Esophagus muscularis mucosa (tissue), 4 donors: ENCODE data around the gene N4BP2L2. TPM values are rescaled to one million over a fixed set of nuclear protein-coding genes. Genes with fewer than 3 reads are reported as not detected.

Experiments used
- DNase-seq: peaks from one replicate; pipeline ENCODE4 v3.0.0-alpha.2; 2017; ENCODE audit errors: extremely low spot score
- H3K27ac ChIP-seq, 4 donors: fragments of 200-600 bp; sonication (generic); replicated peaks in 1 of 4; 1 replicate in 3 of 4; 2 replicates in 1 of 4; pipeline ENCODE4 v1.5.1; 2016 to 2019; ENCODE audit warnings: mild to moderate bottlenecking in 1 of 4
- H3K27me3 ChIP-seq, 4 donors: fragments of 200-600 bp; sonication (generic); one replicate each; pipeline versions ENCODE4 v1.5.1 to v1.6.0; 2016 to 2019
- H3K36me3 ChIP-seq, 4 donors: fragments of 200-600 bp; sonication (generic); one replicate each; pipeline ENCODE4 v1.5.1; 2016 to 2019
- H3K4me1 ChIP-seq, 4 donors: fragments of 200-600 bp; sonication (generic); one replicate each; pipeline ENCODE4 v1.5.1; 2016 to 2019
- H3K4me3 ChIP-seq, 4 donors: fragments of 200-600 bp; sonication (generic); 1 replicate in 2 of 4; 2 replicates in 2 of 4; pipeline ENCODE4 v1.5.1; 2016 to 2019; ENCODE audit warnings: mild to moderate bottlenecking in 4 of 4, moderate library complexity in 1 of 4
- H3K9me3 ChIP-seq, 4 donors: fragments of 200-600 bp; sonication (generic); 1 replicate in 3 of 4; 2 replicates in 1 of 4; pipeline ENCODE4 v1.5.1; 2016 to 2019
- EP300 ChIP-seq: sonication (generic); formaldehyde crosslinking; IDR thresholded peaks from one replicate; pipeline ENCODE4 v1.6.1; 2017; ENCODE audit warnings: antibody characterized with exemption
- POLR2A ChIP-seq: fragments of 450-650 bp; IDR thresholded peaks from one replicate; pipeline ENCODE4 v1.6.1; 2017; ENCODE audit warnings: antibody characterized with exemption, moderate library complexity, mild to moderate bottlenecking, low read depth
- POLR2AphosphoS5 ChIP-seq, 2 donors: sonication (generic); formaldehyde crosslinking; IDR thresholded peaks; one replicate each; pipeline ENCODE4 v1.6.1; 2017; ENCODE audit warnings: antibody characterized with exemption in 2 of 2
- WGBS: methylation state at CpG from one replicate; pipeline ENCODE4 v1.1.5; 2018; 5-methylcytosine and 5-hydroxymethylcytosine counted together
- intact Hi-C: fragments of 100-400 bp; cut with DNase I; formaldehyde crosslinking; loops from one replicate; pipeline ENCODE4 v1.15.1; 2023
- total RNA-seq, 4 donors: library from RNA; depleted of rRNA; stranded (reverse); fragments of >200 nt; gene quantifications; one replicate each; pipeline versions ENCODE4 v1.1.0 to v1.2.1, GENCODE V29; 2016
- TF ChIP-seq, protein P1 (sequence below), 3 experiments: fragments of 200-600 bp in 2 of 3; fragments of 450-650 bp in 1 of 3; sonication (generic) in 2 of 3; IDR thresholded peaks; one replicate each; pipeline ENCODE4 v1.5.1; 2017 to 2019; ENCODE audit warnings: antibody characterized with exemption in 3 of 3, mild to moderate bottlenecking in 2 of 3, moderate library complexity in 1 of 3

N4BP2L2 gene
- total RNA-seq, 4 donors from 2014 or later = 81.2 to 198 (median 106) TPM

GRCh38 chr13:32443111-32443510 lies 95.5 kb downstream of the N4BP2L2 start:
- TF ChIP-seq POLR2A = no peak
- no peak for TF ChIP-seq POLR2AphosphoS5 (IDR thresholded peaks at IDR 0.05)
- TF ChIP-seq, protein P1, sequence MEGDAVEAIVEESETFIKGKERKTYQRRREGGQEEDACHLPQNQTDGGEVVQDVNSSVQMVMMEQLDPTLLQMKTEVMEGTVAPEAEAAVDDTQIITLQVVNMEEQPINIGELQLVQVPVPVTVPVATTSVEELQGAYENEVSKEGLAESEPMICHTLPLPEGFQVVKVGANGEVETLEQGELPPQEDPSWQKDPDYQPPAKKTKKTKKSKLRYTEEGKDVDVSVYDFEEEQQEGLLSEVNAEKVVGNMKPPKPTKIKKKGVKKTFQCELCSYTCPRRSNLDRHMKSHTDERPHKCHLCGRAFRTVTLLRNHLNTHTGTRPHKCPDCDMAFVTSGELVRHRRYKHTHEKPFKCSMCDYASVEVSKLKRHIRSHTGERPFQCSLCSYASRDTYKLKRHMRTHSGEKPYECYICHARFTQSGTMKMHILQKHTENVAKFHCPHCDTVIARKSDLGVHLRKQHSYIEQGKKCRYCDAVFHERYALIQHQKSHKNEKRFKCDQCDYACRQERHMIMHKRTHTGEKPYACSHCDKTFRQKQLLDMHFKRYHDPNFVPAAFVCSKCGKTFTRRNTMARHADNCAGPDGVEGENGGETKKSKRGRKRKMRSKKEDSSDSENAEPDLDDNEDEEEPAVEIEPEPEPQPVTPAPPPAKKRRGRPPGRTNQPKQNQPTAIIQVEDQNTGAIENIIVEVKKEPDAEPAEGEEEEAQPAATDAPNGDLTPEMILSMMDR (IDR thresholded peaks at IDR 0.05) = peak in 2 of 3 experiments; percentile 18 to 25
- TF ChIP-seq EP300 = no peak
- Histone ChIP-seq H3K36me3 (peaks cover 0 to 16% (median 12%) of the 10 kb centered on the region in 4 donors), H3K4me1 (no peaks in the 10 kb centered on the region), H3K9me3 (no peaks in the 10 kb centered on the region), H3K4me3 (no peak overlapping the region), H3K27ac (no peak overlapping the region), H3K27me3 (no peaks in the 10 kb centered on the region)
- no peak for DNase-seq
- intact Hi-C loops = no loop called here
- WGBS = 56% methylated on average over 2 of the region's 2 CpGs

DNA sequence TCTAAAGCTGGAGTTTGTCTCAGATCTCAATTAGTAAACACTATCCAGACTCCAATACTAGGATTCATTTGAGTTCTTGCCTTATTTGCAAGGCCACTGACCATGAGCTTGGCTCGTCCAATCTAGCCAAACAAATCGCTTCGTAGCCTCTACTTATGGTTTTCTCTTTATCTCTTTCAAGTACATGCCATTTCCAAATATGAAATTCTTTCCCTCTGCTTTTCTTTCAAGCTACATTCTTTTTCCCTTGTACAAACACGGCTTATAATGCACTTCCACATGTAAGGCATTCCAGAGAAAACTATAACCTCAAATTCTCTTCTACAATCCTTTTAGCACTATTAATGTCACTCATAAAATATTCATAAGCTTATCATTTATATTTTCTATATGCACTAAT lies 99.7 kb downstream of the N4BP2L2 start:
- H3K36me3 ChIP-seq = peaks cover 0 to 50% (median 32%) of the 10 kb centered on the region in 4 donors

GRCh38 chr13:32432856-32433255 lies 105.7 kb downstream of the N4BP2L2 start:
- WGBS = 92% methylated on average over 3 of the region's 3 CpGs
- Histone ChIP-seq H3K36me3 (peaks cover 0 to 59% (median 25%) of the 10 kb centered on the region in 4 donors), H3K4me3 (no peak overlapping the region), H3K27ac (no peak overlapping the region), H3K4me1 (peaks cover 10 to 17% (median 12%) of the 10 kb centered on the region in 4 donors), H3K27me3 (no peaks in the 10 kb centered on the region), H3K9me3 (no peaks in the 10 kb centered on the region)
- intact Hi-C loops = no loop called here
- DNase-seq = no peak
- TF ChIP-seq POLR2A (no peak), EP300 (no peak), POLR2AphosphoS5 (IDR thresholded peaks at IDR 0.05) (no peak)
- TF ChIP-seq, protein P1 (IDR thresholded peaks at IDR 0.05) = no peak

More for the DNA sequence above, 99.7 kb downstream of the N4BP2L2 start:
- TF ChIP-seq POLR2A (no peak), EP300 (no peak), POLR2AphosphoS5 (IDR thresholded peaks at IDR 0.05) (no peak)
- TF ChIP-seq, protein P1 (IDR thresholded peaks at IDR 0.05) = no peak
- H3K9me3 ChIP-seq = no peaks in the 10 kb centered on the region
- DNase-seq = no peak
- H3K4me1 ChIP-seq = no peaks in the 10 kb centered on the region
- no peak overlapping the region for H3K4me3 ChIP-seq
- WGBS = 92% methylated on average over 4 of the region's 4 CpGs
- H3K27ac ChIP-seq = no peak overlapping the region
- H3K27me3 ChIP-seq = no peaks in the 10 kb centered on the region
- intact Hi-C loops = no loop called here

DNA sequence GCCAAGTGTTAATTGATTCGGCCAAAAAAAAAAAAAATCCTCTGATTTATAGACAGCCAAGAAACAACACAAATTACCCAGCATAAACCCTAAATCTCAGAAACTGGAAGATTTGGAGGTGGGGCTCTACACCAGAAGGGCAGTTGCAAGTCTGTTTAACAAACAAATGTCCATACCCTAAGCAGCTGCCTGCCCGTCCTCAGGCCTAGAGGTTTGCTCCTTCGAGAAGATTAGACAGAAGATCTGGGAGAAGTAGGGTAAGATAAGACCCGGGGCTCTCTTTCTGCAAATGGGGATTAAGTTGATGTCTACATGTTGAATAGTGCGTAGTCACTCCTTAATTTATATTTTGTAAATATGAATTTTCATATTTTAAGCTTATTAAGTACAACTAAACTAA lies 107.2 kb downstream of the N4BP2L2 start:
- no peaks in the 10 kb centered on the region for H3K27me3 ChIP-seq
- DNase-seq = no peak
- TF ChIP-seq POLR2AphosphoS5 (IDR thresholded peaks at IDR 0.05) = no peak
- TF ChIP-seq, protein P1 (IDR thresholded peaks at IDR 0.05) = no peak
- no peak for TF ChIP-seq EP300
- no peak for TF ChIP-seq POLR2A
- intact Hi-C loops = no loop called here
- H3K27ac ChIP-seq = no peak overlapping the region
- H3K36me3 ChIP-seq = peaks cover 0 to 47% (median 19%) of the 10 kb centered on the region in 4 donors
- 92% methylated on average over 5 of the region's 5 CpGs for WGBS
- peaks cover 10 to 21% (median 16%) of the 10 kb centered on the region in 4 donors for H3K4me1 ChIP-seq
- no peaks in the 10 kb centered on the region for H3K9me3 ChIP-seq
- H3K4me3 ChIP-seq = no peak overlapping the region
